PFSK-1 (cell line): ENCODE results near the gene CST11.

ENCODE experiments used
- FOXP2 ChIP-seq: optimal IDR thresholded peaks from 2 replicates; pipeline ENCODE3; 2011; ENCODE audit warnings: borderline replicate concordance, control low read depth, inconsistent platforms; ENCODE audit not compliant: insufficient read depth; ENCODE audit errors: extremely low read length, extremely low read depth
- SIN3A ChIP-seq: IDR thresholded peaks from 2 replicates; pipeline ENCODE4 v1.6.1; 2012; ENCODE audit warnings: mild to moderate bottlenecking, low read length, moderate library complexity, borderline replicate concordance; ENCODE audit not compliant: insufficient read depth
- TAF1 ChIP-seq: IDR thresholded peaks from 2 replicates; pipeline ENCODE4 v1.6.1; 2012; ENCODE audit warnings: low read length, control low read depth, borderline replicate concordance; ENCODE audit not compliant: insufficient read depth

- no peak for TF ChIP-seq FOXP2
- no peak for TF ChIP-seq SIN3A
- no peak for TF ChIP-seq TAF1
Observed at GRCh38 chr20:23493172-23493772, 40.6 kb upstream of the CST11 start.
